Right ventricle myocardium inferior (tissue), 1 donor: ENCODE measurements around the gene THTPA. TPM values are rescaled to one million over a fixed set of nuclear protein-coding genes. Genes with fewer than 3 reads are reported as not detected.
"Not testable (repeated sequence)": the region's sequence is repeated elsewhere in the genome, so short reads cannot be mapped to it uniquely, and the experiment has no call there.

ENCODE experiments used
- ATAC-seq: fragments of 200-7000 bp; cut with Tn5 transposase; one replicate; pipeline ENCODE4 v1.9.1; 2020; ENCODE audit warnings: mild to moderate bottlenecking, moderate library complexity
- DNase-seq: peaks from one replicate; pipeline ENCODE4 v3.0.0; 2021; ENCODE audit errors: missing footprints
- intact Hi-C: fragments of 100-400 bp; cut with DNase I; formaldehyde crosslinking; loops from one replicate; pipeline ENCODE4 v1.11.0; 2022
- total RNA-seq: library from RNA; stranded (reverse); fragmentation: NEBNext Ultra II Directional; extraction: Animal tissue kit (Norgen Biotek cat#: 25700); gene quantifications from one replicate; pipeline ENCODE4 v1.2.1, GENCODE V29; 2021
- donor health status: DM: no; HTN: yes; CAD: no; lungs with severe emphysema.

Gene THTPA
- total RNA-seq, 1 donor from 2014 or later: 16.0 TPM

GRCh38 chr14:23531391-23531790 is 24.7 kb upstream of the THTPA start:
- DNase-seq: no peak
- no peak for ATAC-seq
- intact Hi-C loops: no loop called here

- ATAC-seq (no peak), DNase-seq (no peak)
- intact Hi-C loops: no loop called here
These were observed 23.4 kb upstream of the THTPA start for GRCh38 chr14:23532658-23533057.

- intact Hi-C loops: no loop called here
- DNase-seq: no peak
- no peak for ATAC-seq
These were observed 22.2 kb upstream of the THTPA start for GRCh38 chr14:23533652-23534435.

GRCh38 chr14:23535943-23536342 is 20.1 kb upstream of the THTPA start:
- no peak for ATAC-seq
- DNase-seq: no peak
- intact Hi-C loops: no loop called here

- ATAC-seq (no peak), DNase-seq (no peak)
- intact Hi-C loops: no loop called here
These were observed 19.6 kb upstream of the THTPA start for GRCh38 chr14:23536494-23536893.

GRCh38 chr14:23536906-23537305 is 19.2 kb upstream of the THTPA start:
- DNase-seq, intact Hi-C loops, ATAC-seq: not testable (repeated sequence)

- ATAC-seq: no peak
- DNase-seq: no peak
- intact Hi-C loops: no loop called here
These were observed 18.6 kb upstream of the THTPA start for GRCh38 chr14:23537351-23538049.

- no peak for ATAC-seq
- no peak for DNase-seq
- intact Hi-C loops: no loop called here
These were observed 17.9 kb upstream of the THTPA start for GRCh38 chr14:23538050-23538718.

- DNase-seq (no peak), ATAC-seq (peak; percentile 76)
- intact Hi-C loops: no loop called here
These were observed 17.3 kb upstream of the THTPA start for GRCh38 chr14:23538785-23539184.

- DNase-seq (no peak), ATAC-seq (no peak)
- intact Hi-C loops: no loop called here
These were observed 16.6 kb upstream of the THTPA start for GRCh38 chr14:23539248-23540140.

GRCh38 chr14:23540141-23540469 is 16.0 kb upstream of the THTPA start:
- ATAC-seq (no peak), DNase-seq (no peak)
- intact Hi-C loops: no loop called here

- ATAC-seq: no peak
- no peak for DNase-seq
- intact Hi-C loops: no loop called here
These were observed 13.8 kb upstream of the THTPA start for GRCh38 chr14:23542261-23542660.

- intact Hi-C loops: no loop called here
- DNase-seq (no peak), ATAC-seq (no peak)
These were observed 12.7 kb upstream of the THTPA start for GRCh38 chr14:23543403-23543802.

- intact Hi-C loops: no loop called here
- ATAC-seq: peak; percentile 95
- peak; percentile 83 for DNase-seq
These were observed 11.3 kb upstream of the THTPA start for GRCh38 chr14:23544511-23545447.

GRCh38 chr14:23545740-23546365 is 10.2 kb upstream of the THTPA start:
- intact Hi-C loops: no loop called here
- no peak for ATAC-seq
- DNase-seq: no peak

- intact Hi-C loops: no loop called here
- DNase-seq (peak; percentile 55), ATAC-seq (no peak)
These were observed 9.5 kb upstream of the THTPA start for GRCh38 chr14:23546450-23547035.

- DNase-seq (no peak), ATAC-seq (no peak)
- intact Hi-C loops: no loop called here
These were observed 8.1 kb upstream of the THTPA start for GRCh38 chr14:23547924-23548323.
